OCI-LY1 (cell line): Measurements from ENCODE around the gene LRCH3.
A peak's percentile ranks its signal among the peaks of the same experiment; 100 is the strongest.
"Not testable (repeated sequence)": the region's sequence is repeated elsewhere in the genome, so short reads cannot be mapped to it uniquely, and the experiment has no call there.

Experiments used
- H2AFZ ChIP-seq: fragments of 200-600 bp; sonication (generic), shearing (Covaris generic); 2 replicates; pipeline ENCODE4 v1.6.0; 2014; ENCODE audit warnings: antibody characterized with exemption, mild to moderate bottlenecking, low read length
- H3F3A ChIP-seq: fragments of 200-600 bp; sonication (generic), shearing (Covaris generic); 2 replicates; pipeline ENCODE4 v1.6.0; 2014; ENCODE audit warnings: mild to moderate bottlenecking, antibody characterized with exemption, low read length, moderate library complexity; ENCODE audit not compliant: insufficient read depth
- H3K27ac ChIP-seq: fragments of 200-600 bp; sonication (generic); 2 replicates; pipeline ENCODE4 v1.5.1; 2014; ENCODE audit warnings: low read length, mixed run types, mild to moderate bottlenecking, low read depth; ENCODE audit not compliant: poor library complexity, severe bottlenecking
- H3K27me3 ChIP-seq: fragments of 200-600 bp; sonication (generic); 2 replicates; pipeline ENCODE4 v1.6.0; 2014; ENCODE audit warnings: antibody characterized with exemption, mild to moderate bottlenecking, low read length, moderate library complexity; ENCODE audit not compliant: insufficient read depth
- H3K36me3 ChIP-seq: fragments of 200-600 bp; sonication (generic); 2 replicates; pipeline ENCODE4 v1.6.1; 2014; ENCODE audit warnings: mild to moderate bottlenecking, antibody characterized with exemption, low read length, moderate library complexity, mixed read lengths; ENCODE audit not compliant: insufficient read depth
- H3K4me1 ChIP-seq: fragments of 200-600 bp; sonication (generic); 2 replicates; pipeline ENCODE4 v1.5.1; 2014; ENCODE audit warnings: mild to moderate bottlenecking, low read length, moderate library complexity; ENCODE audit not compliant: insufficient read depth, severe bottlenecking
- H3K4me2 ChIP-seq: fragments of 200-600 bp; sonication (generic), shearing (Covaris generic); 2 replicates; pipeline ENCODE4 v1.6.1; 2014; ENCODE audit warnings: low read length
- H3K4me3 ChIP-seq: fragments of 200-600 bp; sonication (generic); 2 replicates; pipeline ENCODE4 v1.5.1; 2014; ENCODE audit warnings: low read length, low read depth, mild to moderate bottlenecking, mixed read lengths; ENCODE audit not compliant: poor library complexity, severe bottlenecking
- H3K79me2 ChIP-seq: fragments of 200-600 bp; shearing (Covaris generic); 2 replicates; pipeline ENCODE4 v1.6.1; 2016; ENCODE audit warnings: mixed run types, low read length, mixed read lengths; ENCODE audit not compliant: insufficient read depth
- H3K9ac ChIP-seq: fragments of 200-600 bp; sonication (generic), shearing (Covaris generic); 2 replicates; pipeline ENCODE4 v1.6.1; 2014; ENCODE audit warnings: mild to moderate bottlenecking, low read length, mixed read lengths
- H3K9me2 ChIP-seq: fragments of 200-600 bp; sonication (generic), shearing (Covaris generic); 2 replicates; pipeline ENCODE4 v1.6.1; 2014; ENCODE audit warnings: low read depth, mild to moderate bottlenecking, low read length, mixed read lengths
- H3K9me3 ChIP-seq: fragments of 200-600 bp; shearing (Covaris generic); 2 replicates; pipeline ENCODE4 v1.6.1; 2014; ENCODE audit warnings: low read length, mixed read lengths
- H4K20me1 ChIP-seq: fragments of 200-600 bp; sonication (generic), shearing (Covaris generic); 2 replicates; pipeline ENCODE4 v1.6.0; 2016; ENCODE audit warnings: mild to moderate bottlenecking, low read length; ENCODE audit not compliant: insufficient read depth
- EZH2 ChIP-seq: fragments of 200-600 bp; sonication (generic), shearing (Covaris generic); IDR thresholded peaks from 2 replicates; pipeline ENCODE4 v1.8.0; 2017; ENCODE audit warnings: borderline replicate concordance, mixed run types, mild to moderate bottlenecking, antibody characterized with exemption, low read length, moderate library complexity, mixed read lengths
- TF ChIP-seq, protein P1 (sequence below): fragments of 200-600 bp; sonication (generic), shearing (Covaris generic); IDR thresholded peaks from 2 replicates; pipeline ENCODE4 v1.5.1; 2017; ENCODE audit warnings: mild to moderate bottlenecking, antibody characterized with exemption, low read length, moderate library complexity, mixed read lengths

Gene LRCH3

DNA sequence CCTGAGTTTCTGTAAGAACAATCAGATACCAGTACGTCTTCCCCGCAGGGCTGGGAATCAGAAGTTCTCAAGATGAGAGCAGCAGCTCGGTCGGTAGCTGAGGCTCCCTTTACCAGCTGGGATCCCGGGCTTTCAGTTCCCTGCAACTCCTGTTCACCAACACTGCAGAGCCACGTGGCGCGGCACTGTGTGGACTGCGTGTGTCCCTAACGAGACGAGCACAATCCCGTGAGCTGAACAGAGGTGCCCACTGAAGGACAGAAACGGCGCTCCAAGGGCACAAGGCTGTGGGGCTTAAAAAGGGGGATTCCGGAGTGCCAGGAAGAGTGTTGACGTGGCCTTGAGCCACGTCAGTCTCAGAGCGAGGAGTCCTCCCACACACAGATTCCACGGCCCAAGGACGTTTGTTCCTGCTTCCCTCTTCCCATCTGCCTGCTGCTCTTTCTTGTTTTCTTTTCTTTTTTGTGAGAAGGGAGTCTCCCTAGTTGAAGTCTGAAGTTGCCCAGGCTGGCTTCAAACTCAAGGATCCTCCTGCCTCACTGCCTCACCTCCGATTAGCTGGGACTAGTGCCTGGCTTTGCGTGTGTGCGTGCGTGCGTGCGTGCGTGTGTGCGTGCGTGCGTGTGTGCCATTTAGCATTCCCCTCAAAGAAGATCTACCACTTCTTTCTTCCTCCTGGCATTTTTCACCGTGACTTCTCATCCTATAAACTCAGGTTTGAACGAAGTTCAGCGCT is 121.9 kb downstream of the LRCH3 start:
- H4K20me1 ChIP-seq, result no peaks in the 10 kb centered on the region
- peak overlapping the region; percentile 76 for H3K9ac ChIP-seq
- H3K4me1 ChIP-seq, result peaks cover 38% of the 10 kb centered on the region
- TF ChIP-seq EZH2, result no peak
- TF ChIP-seq, protein P1, sequence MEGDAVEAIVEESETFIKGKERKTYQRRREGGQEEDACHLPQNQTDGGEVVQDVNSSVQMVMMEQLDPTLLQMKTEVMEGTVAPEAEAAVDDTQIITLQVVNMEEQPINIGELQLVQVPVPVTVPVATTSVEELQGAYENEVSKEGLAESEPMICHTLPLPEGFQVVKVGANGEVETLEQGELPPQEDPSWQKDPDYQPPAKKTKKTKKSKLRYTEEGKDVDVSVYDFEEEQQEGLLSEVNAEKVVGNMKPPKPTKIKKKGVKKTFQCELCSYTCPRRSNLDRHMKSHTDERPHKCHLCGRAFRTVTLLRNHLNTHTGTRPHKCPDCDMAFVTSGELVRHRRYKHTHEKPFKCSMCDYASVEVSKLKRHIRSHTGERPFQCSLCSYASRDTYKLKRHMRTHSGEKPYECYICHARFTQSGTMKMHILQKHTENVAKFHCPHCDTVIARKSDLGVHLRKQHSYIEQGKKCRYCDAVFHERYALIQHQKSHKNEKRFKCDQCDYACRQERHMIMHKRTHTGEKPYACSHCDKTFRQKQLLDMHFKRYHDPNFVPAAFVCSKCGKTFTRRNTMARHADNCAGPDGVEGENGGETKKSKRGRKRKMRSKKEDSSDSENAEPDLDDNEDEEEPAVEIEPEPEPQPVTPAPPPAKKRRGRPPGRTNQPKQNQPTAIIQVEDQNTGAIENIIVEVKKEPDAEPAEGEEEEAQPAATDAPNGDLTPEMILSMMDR, result no peak
- peak overlapping the region; percentile 81 for H3K4me2 ChIP-seq
- H3K4me3 ChIP-seq, result peak overlapping the region; percentile 69
- peak overlapping the region; percentile 36 for H2AFZ ChIP-seq
- H3F3A ChIP-seq, result 0 out of 2 replicates have a peak, but pooled peaks cover 4% of the 10 kb centered on the region
- peak overlapping the region; percentile 39 for H3K27ac ChIP-seq
- no peaks in the 10 kb centered on the region for H3K9me3 ChIP-seq
- no peaks in the 10 kb centered on the region for H3K27me3 ChIP-seq
- peaks cover 22% of the 10 kb centered on the region for H3K79me2 ChIP-seq
- peaks cover 18% of the 10 kb centered on the region for H3K36me3 ChIP-seq
- H3K9me2 ChIP-seq, result no peaks in the 10 kb centered on the region

DNA sequence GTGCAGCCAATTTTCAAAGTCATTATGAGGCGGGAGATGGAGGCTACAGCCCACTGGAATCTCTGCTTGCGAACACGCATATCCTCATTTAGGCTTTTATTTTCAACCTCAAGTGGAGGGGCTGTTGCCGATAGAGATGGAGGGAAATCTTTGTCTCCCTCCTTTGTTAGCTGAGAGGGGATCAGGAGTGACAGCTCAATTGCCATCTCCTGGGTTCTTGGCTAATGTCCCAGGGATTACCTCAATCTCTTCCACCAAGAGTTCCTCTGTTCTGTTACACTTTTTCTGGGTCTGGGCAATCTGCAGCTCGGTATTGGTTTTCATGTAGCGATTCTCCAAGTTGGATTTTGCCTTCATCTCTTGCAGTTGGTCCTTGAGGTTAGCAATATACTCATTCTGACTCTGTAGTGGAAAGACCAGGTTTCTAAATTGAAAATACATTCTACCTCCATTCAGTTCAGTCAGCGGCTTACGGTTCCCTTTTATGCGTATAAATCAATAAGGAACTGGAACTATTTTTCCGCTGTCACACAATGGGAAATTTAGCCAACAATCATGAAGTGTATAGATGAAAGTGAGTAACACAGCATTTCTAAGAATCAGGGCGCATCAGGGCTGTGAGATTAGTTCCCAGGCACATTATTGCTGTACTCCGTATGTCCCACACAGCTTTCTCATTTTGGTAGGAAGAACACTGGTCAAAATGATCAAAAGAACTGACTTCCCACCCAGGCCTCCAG is 122.8 kb downstream of the LRCH3 start:
- Histone ChIP-seq H3K27me3 (no peaks in the 10 kb centered on the region), H3K9me2 (no peaks in the 10 kb centered on the region), H2AFZ (peak overlapping the region; percentile 36; the same call in 1 of the 2 replicates), H3K4me3 (peak overlapping the region; percentile 69), H3K4me2 (peak overlapping the region; percentile 81), H3K79me2 (peaks cover 22% of the 10 kb centered on the region), H3K9ac (peak overlapping the region; percentile 76), H3K4me1 (peaks cover 38% of the 10 kb centered on the region), H3F3A (0 out of 2 replicates have a peak, but pooled peaks cover 4% of the 10 kb centered on the region), H3K36me3 (peaks cover 15% of the 10 kb centered on the region), H3K9me3 (no peaks in the 10 kb centered on the region), H4K20me1 (no peaks in the 10 kb centered on the region), H3K27ac (peak overlapping the region; percentile 39)
- TF ChIP-seq EZH2, result no peak
- TF ChIP-seq, protein P1, result no peak

DNA sequence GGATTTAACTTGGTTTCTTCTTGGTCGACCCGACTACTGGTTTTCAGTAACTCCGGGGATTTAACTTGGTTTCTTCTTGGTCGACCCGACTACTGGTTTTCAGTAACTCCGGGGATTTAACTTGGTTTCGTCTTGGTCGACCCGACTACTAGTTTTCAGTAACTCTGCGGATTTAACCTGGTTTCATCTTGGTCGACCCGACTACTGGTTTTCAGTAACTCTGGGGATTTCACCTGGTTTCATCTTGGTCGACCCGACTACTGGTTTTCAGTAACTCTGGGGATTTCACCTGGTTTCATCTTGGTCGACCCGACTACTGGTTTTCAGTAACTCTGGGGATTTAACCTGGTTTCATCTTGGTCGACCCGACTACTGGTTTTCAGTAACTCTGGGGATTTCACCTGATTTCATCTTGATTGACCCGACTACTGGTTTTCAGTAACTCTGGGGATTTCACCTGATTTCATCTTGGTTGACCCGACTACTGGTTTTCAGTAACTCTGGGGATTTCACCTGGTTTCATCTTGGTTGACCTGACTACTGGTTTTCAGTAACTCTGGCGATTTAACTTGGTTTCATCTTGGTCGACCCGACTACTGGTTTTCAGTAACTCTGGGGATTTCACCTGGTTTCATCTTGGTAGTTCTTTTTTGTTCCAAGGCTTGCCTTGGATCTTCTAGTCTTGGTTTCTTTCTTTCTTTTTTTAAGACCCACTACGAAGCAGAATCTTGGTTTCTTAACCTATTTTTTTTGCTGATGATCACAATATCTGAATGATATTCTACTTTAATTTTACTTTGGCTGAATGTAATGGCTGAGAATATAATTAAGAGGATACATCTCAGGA is 130.6 kb downstream of the LRCH3 start:
- H4K20me1 ChIP-seq, H3K36me3 ChIP-seq, H3K4me2 ChIP-seq, H3K4me1 ChIP-seq, H2AFZ ChIP-seq, H3K4me3 ChIP-seq, H3K27ac ChIP-seq, H3F3A ChIP-seq, H3K9me2 ChIP-seq, H3K9me3 ChIP-seq, H3K79me2 ChIP-seq, H3K9ac ChIP-seq, H3K27me3 ChIP-seq: not testable (repeated sequence)
